Activated gamma-delta T cell (primary cell): ENCODE measurements around the gene RYR3.

Experiments used
- DNase-seq: peaks from one replicate; lab custom pipeline; 2025; lab: John Stamatoyannopoulos, UW
- total RNA-seq, 2 donors: gene quantifications; one replicate each; lab custom pipeline; 2026; lab: John Stamatoyannopoulos, UW

The RYR3 gene
- total RNA-seq, result 0.15 to 5.6 reads per million in 2 donors

GRCh38 chr15:33310481-33311311, at the start of gene RYR3:
Gene RYR3 (plus strand): TSS chr15:33310967. CDS start chr15:33311046, 79 bp downstream.
- DNase-seq, result no peak

- DNase-seq, result no peak
Observed at GRCh38 chr15:33262306-33262705, 48.5 kb upstream of the RYR3 start.

DNA sequence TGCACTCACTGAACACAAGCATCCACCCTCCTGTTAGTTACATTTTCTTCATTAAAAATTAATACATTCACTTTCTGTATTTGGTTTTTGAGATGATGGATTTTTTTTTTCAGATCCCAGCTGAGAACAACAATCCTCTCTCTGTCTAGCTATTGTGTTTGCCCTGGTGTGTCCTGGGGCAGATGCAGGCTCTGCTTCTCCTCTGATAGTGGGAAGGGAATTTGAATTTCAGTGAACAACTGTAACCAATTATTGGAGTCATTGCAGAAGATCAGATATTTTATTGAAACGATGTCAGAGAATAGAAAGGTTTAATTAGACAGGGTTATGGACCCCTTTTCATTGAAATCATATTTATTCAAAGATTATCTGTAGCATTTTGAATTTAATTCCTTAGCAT, 33.1 kb upstream of the RYR3 start:
- no peak for DNase-seq

- no peak for DNase-seq
Observed at GRCh38 chr15:33278816-33279612, 31.8 kb upstream of the RYR3 start.

- DNase-seq, result no peak
Observed at GRCh38 chr15:33279613-33280205, 31.1 kb upstream of the RYR3 start.

DNA sequence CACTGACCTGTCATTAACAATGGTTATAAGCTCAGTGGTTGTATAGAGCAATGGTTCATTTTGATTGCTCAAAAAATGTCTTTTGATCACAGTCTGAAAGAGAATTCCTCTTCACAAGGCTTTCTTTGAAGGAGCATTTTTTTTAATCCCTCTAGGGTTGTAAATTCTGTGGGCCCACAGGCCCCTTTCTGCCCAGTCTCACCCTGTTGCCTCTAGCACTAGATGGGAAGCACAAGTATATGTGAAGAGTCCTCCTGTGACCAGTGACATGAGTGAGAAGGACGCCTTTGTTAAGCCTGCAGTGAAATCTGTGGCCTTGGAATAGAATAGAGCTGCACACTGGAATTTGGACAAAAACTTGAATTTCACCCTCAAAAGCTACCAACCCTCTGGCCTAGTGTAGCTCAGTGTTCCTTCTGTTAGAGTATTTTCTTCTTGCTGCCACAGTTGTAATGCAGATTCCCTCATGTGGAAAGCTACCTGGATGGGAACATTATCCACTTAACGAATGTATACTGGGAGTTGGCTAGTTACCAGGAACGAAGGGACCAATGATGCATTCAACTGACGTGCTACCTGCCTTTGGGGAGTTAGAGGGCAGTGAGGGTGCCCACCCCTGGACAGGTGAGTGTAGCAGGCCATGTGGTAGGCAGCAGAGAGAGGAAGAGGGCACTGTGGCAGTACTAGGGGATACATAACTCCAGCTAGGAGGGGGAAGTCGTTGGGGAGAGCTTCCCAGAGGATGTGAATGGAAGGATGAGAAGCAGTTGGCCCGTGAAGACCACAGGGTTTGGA, 28.3 kb upstream of the RYR3 start:
- no peak for DNase-seq

DNA sequence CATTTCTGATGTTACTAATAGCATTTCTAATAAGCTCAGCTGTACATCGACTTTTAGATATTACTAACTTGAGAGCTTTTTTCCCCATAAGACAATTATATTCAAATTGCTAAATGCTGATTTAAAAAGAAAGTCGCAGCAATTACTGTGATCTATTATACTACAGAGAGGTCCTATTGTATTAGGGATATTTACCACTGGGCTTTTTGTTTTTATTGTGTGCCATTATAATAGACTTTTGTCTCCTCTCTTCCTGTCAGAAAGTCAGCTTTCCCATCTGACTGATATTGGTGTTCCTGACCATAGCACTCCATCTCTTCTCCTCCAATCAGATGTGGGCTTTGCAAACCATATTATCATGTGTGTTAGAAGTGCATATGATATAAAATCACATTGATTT, 27.2 kb upstream of the RYR3 start:
- no peak for DNase-seq

DNA sequence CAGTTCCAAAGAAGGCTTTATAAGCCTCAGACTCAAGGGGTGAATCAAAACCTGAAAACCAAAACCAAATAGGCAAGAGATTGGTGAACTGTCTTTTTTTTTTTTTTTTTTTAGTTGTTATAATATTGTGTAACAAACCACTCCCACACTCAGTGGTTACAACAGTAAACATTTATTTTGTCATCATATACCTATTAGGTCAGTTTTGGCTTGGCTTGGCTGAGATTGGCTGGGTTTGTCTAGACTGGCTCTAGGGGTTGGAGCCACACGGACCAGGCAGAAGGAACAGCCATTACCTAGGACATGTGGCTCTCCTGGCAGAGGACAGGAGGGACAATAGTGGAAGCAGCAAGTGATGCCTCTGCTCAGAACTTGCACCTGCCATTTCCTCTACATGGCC, 26.4 kb upstream of the RYR3 start:
- DNase-seq, result no peak

DNA sequence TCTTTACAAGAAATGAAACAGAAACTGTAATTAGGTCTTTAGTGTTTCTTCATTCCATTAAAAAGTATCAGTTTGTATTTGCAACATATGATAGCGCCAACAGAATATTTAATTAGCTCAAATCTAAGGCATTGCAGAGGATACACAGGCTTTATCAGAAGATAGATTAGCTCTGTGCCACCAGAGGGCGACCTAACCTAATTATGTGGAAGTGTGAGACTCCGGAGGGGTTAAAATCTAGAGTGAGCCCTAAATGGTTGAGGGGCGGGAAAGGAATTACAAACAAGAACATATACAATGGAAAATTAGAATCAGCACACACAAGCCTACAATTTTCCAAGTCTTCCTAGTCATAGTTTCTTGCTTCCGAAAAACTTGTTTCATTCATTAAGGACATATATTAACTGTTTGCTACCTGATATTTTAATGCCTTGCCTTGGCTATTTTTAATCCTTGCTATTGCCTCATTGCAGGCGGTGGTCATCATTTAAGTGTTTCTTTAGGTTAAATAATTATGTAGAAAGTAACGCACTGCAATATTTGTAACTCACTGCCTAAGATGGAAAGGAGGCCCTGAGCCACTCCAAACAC, 18.0 kb upstream of the RYR3 start:
- no peak for DNase-seq

GRCh38 chr15:33293713-33294334, 16.9 kb upstream of the RYR3 start:
- no peak for DNase-seq

GRCh38 chr15:33296050-33296449, 14.7 kb upstream of the RYR3 start:
- DNase-seq, result no peak

GRCh38 chr15:33296856-33297255, 13.9 kb upstream of the RYR3 start:
- no peak for DNase-seq

DNA sequence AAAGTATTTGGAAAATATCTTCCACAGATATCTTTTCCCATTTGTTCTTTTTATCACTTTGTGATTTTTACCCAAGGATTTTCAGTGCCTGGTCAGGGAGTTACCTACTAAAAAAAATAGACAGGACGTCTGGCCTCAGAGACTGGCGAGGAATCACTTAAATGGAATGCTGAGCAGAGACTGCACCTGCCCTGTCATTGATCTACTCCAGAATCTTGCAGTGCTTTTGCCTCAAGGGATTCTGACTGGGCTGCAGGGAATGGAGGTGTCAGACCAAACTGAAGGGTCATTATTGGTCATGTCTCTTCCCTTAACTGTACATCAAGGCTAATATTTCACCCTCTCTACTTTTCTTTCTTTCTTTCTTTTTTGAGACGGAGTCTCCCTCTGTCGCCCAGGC, 12.1 kb upstream of the RYR3 start:
- DNase-seq, result no peak

GRCh38 chr15:33304924-33305323, 5.8 kb upstream of the RYR3 start:
- no peak for DNase-seq

- DNase-seq, result no peak
Observed at GRCh38 chr15:33309602-33310276, 1.0 kb upstream of the RYR3 start.

DNA sequence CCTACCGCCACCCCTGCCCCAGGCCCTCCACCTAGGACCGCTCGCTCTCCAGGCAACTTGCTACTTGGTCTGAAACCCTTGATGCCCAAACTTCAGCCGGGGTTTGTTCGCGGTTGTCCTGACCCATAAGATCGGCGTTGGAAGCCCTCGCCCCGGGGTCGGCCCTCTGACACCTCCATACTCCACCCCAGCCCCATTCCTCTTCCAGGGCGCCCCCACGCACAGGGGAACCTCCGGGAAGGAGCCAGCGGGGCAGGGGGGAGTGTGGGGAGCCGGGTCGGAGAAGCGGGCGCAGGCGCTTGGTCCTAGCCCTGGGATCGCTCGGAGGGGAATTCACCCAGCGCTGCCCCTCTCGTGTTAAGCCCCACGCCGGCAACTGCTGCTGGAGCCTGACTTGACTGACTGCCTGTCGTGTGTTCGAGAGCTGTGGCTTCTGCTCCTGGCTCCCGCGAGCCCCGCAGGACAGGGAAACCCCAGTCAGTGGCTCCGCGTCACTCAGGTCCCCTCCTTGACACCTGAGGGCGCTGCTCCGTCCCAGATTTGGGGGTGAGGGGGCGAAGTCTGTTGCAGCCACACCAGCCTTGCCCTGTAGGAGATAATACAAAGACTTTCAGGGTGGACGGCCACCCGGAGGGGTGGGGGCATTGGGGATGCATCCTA, 675 bp downstream of the RYR3 start:
- DNase-seq, result no peak

- DNase-seq, result no peak
Observed at GRCh38 chr15:33313491-33313890, 2.7 kb downstream of the RYR3 start.

GRCh38 chr15:33314069-33314468, 3.3 kb downstream of the RYR3 start:
- no peak for DNase-seq

GRCh38 chr15:33315044-33315443, 4.3 kb downstream of the RYR3 start:
- DNase-seq, result no peak

- no peak for DNase-seq
Observed at GRCh38 chr15:33317896-33318295, 7.1 kb downstream of the RYR3 start.
